Measurements from ENCODE around the gene STARD13.

The STARD13 gene

DNA sequence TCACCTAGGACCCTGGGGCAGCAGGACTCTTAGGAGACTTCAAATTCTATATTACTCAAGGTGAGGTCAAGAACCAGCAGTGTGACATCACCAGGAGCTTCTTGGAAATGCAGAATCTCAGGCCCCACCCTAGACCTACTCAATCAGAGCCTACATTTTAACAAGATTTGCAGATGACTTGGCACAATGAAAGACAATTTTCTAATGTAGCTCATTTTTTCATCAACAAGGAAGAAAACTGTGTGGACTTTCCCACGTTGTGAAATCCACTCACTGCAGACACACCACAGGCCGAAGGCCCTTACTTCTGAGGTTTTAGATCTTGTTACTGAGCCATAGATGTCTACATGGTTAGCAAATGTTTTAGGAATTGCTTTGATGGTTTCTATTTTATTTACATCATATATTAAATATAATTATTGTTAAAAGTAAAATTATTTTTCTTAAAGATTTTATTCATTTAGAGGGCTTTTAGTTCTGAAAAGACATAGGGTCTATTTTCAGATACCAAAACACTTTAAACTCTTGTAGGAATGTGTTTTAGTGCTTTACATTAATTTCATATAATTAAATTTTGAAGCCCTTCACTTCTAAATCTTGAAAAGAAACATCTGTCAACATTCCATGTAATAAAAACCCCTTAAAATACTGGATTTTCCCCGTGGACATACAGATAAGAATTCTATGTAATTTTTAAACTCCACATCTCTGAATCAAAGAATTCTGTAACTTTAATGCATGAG is 18.5 kb upstream of the STARD13 start:
- no peak for DNase-seq

DNA sequence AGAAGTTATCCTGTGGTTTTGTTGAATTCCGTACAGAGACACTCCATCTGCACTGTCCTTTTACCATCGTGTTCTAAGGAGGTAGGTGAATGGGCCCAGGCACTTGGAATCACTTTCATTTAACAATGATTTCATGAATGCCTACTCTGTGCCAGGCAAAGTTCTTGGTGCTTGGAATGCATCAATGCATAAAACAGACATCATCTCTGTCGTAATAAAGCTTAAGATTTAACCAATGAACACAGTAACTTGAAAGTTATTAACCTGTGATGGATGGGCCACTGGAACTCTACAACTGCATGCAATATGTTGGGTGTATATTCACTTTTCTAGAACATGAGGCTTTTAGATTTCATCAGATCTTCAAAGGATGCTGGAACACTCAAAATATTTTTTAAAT is 14.1 kb upstream of the STARD13 start:
- no peak for DNase-seq

DNA sequence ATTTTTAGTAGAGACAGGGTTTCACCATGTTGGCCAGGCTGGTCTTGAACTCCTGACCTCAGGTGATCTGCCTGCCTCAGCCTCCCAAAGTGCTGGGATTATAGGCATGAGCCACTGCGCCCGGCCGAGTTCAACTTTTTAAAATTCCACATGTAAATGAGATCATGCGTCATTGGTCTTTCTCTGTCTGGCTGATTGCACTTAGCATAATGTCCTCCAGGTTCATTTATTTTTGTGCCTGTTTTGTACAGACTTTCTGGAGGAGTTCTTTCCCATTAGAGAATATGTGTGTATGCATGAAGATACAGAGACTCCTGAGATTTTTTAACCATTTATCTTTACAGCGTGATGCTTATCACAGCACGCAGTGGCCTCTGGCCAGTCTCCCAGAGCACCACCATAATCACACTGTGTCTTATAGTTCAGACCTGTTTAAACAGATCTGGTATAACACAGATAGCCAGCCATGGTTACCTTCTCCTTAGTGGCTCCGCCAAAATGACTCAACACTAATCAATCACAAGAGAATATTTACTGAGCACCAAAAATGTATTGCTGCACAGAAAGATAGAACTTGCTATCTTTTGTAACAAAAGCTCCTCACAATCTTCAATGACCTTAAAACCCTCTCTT is 11.4 kb upstream of the STARD13 start:
- peak; percentile 61 for DNase-seq

DNA sequence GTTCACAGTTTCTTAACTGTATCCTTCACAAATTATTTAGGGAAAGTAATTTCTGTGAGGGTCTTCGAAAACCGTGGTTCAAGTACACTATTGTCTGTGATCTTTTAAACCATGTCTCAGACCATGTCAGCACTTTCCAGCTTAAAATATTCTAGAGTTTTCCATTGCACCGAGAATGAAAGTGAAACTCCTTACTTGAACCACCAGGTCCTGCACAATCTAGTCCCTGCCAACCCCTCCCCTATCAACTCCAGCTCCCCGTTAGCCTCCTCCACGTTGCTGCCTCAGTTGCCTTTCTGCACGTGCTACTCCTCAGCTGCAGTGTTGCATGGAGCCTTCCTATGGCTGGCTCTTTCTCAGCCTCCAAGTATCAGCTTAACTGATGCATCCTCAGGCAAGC is 7.2 kb upstream of the STARD13 start:
- peak; percentile 28 for DNase-seq

DNA sequence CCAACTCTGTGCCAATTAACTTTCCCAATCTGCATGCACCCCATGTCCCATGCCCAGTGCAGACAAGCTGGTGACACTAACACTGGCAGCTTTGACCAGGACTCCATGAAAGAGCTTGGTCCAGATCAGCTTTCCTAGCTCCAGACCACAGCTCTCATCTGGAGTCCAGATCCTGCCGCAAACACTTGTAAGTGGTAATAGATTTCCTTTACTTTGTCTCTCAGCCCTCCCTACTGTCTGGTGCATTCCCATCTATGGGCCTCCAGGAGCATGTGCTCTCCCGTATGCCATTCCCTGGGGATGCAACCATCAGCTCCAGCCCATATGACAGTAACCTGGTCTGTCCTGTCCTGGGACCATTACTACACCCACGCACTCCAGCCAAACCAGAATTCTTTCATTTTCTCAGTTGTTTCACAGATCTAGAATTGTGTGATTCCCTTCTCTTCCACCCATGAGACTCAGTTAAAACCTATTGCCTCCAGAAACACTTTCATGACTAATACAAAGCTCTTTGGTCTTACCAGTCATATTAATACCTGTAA is 4.9 kb upstream of the STARD13 start:
- DNase-seq = no peak

DNA sequence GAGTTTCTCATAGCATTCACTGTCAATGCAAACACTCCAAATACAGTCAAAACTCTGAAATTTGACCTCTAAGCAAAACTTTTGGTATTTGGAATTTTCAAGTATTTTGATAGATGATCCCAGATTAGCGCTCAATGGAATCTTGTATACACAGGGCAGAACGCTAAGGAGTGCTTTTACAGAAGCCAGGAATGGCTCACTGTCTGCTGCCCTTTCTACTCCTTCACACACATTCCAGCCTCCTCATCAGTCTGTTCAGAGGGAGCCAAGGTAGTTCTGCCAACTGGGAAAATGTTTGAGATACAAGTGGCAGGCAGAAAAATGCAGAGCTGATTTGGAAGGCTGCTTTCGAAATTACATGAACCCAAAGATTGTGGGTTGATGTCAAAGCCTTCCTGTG is 4.4 kb upstream of the STARD13 start:
- DNase-seq = no peak

DNA sequence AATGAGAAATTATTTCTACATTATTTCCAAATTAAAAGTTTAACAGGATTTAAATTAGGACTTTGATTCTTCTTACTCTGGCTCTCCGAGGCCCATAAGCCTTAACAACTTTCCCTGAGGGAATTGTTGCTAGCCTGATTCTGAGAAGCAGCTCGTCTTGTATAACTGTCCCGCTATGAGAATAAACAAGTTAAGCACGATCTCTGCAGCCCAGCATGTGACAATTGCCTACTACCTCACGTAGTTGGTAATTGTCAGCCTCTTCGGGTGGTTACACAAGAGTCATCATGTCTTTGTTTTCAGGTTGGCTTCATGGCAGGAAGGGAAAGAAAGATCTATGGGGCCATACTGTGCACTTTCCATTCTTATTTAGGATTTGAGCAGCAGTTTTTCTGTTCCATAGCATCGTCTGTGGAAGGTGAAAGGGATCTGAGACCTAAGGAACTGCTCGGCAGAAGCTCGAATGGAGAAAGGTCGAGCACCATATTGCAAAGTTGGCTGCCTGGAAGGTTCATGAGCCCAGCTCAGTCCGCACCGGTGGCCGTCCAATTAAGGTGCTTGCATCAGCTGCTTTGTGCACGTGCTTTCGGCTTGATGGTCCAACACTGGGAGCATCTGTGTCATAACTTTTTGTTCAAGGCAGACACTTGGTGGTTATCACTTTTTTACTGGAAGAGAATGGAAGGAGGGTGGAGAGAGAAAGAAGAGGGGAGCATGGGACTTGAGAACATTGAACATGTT is 1.8 kb upstream of the STARD13 start:
- no peak for DNase-seq

DNA sequence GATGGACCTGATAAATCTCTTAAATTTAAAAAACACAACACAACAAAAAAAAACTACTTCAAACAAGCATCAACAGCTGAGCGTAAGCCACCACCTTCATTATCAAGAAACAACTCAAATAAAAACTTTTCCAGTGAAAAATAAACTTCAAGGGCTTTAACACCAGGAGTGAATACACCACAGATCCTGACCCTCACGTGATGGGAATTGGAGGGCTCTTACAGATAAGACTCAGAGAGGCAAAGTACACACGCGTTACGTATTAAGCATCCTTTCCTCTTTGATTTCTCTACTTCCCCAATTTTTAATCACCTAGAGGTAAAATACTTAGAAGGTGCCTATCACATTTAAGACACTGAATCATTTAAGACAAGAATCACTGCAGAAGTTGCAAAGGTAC is 573 bp upstream of the STARD13 start:
- peak; percentile 10 for DNase-seq

DNA sequence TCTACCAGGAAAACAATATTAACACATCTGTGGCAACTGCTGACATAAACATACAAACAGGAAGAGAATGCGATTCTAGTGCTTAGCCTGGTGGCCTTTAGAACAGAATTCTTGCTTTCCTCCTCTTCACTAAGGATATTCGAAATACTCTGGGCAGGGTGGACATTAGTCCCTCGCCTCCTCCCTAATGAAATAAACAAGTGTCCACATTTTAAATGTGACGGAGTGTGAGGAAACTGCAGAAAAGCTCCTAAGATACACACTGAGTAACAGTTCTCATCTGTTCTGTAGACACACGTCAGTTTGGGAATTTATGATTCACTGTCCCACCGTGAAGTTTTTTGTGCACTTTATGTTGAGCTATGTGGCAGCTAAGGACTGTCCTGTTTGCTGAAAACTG is 639 bp downstream of the STARD13 start:
- peak; percentile 4 for DNase-seq

DNA sequence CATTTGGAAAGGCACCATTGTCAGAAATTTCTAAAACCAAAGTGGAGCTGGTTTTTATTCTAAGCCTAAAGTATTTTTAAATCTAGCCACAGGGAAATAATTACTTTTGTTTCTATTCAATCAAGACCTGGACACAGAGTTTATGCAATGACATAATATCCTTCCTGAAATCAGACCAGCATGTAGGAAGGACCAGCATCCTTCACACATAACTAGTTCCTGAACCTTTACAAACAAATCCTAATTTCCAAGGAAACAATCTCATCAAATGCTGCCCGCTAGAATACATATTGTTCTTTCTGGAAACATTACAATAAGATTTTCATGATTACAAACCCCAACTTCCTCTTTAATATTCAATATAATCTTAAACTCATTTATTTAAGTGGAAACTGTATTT is 1.5 kb downstream of the STARD13 start:
- peak; percentile 24 for DNase-seq

DNA sequence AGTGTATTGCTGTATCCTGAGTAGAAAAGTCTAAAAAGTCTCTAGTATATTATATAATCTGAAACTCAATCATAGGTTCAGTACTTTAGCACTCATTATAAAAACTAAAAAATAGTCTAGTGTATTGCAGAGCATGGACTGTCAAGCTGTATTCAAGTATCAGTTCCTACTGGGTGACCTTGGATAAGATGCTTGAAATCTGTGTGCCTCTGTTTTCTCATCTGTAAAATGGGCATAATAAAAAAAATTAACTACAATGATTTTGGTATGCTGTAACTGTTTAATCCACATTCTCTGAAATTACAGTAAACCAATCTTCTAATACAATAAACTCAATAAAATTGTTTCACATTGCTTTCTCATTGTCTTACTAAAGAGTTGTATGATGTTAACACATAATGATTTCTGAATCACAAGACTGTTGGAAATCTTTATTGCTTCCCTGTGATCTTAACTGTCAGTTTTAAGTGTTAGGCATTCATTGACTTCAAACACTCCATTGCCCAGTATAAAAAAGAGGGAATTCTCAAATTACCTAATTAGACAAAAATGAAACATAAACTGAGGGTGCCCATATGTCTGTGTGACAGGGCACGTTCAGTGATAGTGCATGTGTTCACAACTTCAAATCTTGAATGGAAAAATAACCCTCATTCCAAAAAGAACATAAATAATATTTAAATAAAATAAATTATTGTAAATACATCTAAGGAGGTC is 2.2 kb downstream of the STARD13 start:
- no peak for DNase-seq

DNA sequence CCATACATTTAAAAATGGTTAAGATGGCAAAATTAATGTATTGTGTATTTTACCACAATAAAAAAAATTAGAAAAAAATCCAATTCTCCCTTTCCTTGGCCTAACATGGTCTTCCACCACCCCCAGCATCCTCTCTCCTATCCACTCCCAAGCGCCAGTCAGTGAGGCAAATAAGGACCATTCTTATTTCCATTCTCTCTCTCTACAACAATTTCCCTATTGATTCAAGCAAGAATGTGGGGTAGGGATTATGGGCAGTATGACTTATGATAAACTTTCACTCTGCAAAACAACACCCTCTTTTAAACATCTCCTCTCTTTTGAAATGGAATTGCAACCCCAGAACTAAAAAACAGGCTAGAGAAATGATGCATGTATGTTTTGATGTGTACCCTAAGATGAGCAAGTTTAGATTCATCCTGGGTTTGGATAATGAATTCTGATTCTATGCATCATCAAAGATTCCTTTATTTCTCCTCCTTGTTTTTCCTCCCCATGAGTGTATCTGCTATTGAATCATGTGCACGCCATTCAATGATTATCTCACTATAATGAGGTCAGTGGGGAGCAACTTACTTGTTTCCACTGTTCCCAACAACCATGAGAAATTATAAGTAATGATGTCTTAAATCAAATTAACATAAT is 3.5 kb downstream of the STARD13 start:
- no peak for DNase-seq

DNA sequence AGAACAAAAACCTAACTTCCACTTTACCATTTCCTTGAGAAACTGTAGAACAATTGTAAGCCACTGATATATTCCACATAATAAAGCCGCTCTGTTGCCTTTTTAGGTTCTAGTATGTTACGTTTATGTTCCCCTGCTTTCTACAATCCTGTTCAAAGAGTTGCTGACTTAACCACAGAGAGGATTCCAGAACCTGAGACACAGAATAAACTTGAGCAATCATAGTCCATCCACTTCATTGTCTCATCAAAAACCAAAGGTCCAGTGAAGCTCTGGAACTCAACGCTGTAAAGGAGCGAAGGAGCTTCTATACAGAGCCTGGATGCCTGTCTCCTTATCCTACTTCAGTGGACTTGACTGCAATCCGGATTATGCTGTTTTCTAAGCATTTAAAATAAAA is 4.6 kb downstream of the STARD13 start:
- no peak for DNase-seq

DNA sequence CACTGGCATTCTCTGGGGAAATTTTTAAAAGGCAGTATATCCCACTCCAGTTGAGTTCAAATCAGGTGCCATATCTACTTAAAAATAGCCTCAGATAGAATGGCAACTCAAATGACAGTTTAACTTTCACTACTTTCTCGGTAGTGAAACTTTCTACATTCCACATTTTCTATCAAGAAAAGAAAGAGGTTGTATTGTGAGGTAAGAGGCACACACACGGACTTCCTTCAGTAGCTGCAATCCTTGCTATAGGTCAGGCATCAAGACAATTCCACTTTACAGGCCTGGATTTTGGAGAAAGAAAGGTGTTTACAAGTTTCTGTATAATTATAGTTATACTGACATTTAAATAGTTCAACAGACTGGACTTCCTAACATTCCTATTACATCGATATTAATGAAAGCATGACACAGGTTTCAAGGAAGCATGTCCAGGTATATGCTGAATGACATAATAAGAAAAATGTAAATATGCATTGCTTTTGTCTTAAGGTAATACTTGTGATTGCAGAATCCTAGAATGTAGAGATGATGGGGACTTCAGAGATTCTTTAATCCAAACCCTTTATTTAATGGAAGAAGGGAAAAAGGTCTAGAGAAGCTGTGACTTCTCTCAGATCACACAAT is 5.2 kb downstream of the STARD13 start:
- no peak for DNase-seq

DNA sequence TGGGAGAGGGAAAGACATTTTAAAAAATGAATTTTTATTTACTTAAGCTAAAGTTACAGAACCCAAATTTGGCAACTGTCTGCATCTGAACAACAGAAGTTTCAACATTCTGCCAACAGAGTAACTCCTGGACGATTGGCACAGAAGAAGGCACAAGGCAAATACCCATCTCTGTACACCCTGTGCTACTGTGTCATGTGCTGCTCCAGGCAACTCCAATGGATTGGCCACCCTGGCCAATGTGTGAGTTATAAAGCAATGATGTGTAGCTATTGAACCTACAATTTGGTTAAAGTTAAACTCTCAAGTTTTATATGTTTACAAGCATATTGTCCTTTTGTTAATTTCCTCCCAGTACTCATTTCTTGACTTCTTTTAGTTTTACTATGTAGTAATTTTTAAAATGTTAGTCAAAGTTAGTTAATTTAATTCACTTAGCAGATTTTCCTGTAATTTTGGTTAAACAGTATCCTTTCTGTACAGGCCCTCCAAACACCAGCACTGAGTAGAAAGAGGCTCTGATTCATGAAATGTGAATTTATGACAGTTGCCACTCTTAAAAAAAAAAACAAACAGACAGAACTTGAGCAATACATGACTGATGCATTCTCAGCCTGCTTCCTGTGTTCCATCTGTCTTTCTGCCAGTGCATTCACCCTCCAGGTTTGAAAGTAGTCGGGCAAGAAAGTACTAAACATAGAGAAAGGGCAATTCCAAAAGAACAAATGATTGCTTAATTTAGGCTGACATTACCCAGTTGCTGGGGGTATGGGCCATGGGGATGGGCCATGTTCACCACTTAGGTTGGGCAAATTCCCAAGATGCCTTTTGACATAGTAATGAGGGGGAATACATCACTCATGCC is 5.9 kb downstream of the STARD13 start:
- no peak for DNase-seq

DNA sequence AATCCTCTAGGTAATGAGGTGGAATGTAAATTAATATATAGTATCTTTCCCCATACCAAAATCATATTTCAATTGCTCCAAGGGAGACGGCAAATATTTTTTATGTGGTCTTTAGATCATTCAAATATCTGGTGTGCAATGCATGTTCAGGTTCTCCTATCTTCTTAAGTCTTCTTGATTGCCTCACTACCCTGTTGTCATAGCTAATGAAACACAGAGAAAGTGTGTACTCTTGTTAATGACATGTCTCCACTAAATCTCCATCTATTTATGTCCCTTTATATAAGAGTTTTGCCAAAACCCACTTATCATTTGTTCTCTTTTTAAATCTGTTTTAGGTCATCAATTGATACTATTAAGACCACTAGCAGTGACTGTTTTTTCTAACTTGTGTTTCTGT is 6.6 kb downstream of the STARD13 start:
- no peak for DNase-seq

DNA sequence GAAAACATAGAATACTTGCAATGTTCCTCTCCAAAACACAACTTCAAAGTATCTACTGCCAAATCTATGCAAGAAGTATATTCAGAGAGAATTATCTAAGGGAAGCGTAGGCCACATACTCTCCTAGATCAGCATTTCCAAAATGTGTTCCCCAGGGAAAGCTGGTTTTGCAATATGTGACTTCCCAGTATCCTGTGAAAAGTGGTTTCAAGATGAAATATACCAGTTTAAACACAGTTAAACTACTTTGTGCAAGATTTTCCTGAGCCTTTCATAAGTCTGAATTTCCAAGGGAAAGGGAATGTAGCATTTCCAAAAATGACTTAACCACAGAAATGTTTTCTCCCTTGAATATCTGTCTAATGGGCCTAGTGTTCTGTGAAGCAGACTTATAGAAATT is 7.6 kb downstream of the STARD13 start:
- no peak for DNase-seq

DNA sequence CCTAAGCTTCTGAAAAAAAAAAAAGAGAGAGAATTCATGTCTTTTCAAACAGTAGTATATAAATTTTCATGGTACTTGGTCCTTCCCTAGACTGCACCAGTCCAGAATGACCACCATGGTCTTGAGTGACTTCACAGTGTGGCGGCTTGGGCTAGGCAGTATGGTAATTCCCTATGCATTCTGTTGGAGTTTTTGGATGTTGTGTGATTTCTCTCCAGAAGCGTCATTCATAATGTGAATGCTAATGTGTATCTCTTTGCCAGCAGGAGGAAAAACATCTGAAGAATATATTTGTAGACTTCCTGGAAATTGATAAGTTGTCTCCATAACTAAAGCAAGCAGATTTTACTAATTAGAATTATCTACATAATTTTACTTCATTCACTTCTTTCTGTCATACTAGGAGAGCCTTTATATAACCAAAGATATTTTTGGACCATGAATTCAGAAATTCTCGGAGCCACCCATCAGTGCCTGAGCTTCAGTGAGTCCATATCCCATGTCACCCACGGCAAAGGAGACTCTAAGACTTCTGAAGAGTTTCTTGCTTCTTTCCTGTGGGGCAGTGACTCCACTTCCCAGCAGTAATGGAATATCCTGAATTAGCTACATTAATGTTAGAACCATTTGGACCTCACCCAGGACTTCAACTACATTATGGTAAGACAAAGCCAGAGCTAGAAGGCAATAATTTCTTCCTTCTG is 8.4 kb downstream of the STARD13 start:
- DNase-seq = no peak

DNA sequence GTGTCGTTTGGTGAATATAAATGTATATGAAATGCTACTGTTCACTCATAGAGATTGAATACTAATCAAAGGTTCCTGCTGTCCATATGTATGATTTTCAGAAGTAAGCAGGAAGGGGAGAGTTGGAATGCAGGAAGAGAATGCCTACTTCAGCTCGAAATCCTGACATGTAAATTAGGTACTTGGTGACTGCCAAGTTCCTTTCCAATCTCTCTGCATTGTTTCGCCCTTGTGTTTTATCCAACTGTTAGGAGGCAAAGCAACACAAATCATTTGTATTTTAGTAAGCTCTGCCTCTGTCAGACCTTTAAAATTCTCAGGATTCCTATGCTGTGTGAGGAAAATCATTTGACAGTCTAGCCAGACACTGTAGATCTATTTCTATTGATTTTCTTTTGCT is 9.0 kb downstream of the STARD13 start:
- no peak for DNase-seq

DNA sequence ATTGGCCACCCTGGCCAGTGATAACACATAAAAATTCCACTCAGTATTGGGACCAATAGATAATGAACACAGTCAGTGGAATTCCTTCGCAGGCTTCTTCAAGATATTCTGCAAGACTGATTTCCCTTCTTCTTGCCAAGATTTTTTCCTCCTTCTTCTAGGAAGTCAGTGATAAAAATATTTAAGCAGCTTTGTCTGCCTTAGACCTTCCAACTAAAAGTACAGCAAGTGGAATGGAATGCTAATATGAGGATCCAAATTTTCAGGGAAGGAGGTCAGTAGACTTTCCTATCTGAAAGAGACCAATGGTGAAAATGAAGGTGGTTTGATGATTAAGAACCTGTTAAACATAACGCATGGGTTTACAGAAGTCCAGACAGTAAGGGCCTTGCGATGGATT is 9.6 kb downstream of the STARD13 start:
- DNase-seq = no peak

DNA sequence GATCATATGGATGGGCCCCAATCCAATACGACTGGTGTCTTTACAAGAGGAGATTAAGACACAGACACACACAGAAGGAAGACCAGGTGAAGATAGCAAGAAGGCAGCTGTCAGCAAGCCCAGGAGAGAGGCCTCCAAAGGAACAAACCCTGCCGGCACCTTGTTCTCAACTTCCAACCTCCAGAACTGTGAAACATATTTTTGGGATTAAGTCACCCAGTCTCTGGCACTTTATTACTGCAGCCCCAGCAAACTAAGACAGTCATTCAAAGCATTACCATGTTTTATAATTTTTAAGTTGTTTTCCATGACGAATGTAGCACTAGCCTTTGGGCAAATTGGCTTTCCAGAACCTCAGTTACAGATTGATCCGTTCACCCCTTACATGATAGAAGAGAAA is 11.3 kb downstream of the STARD13 start:
- no peak for DNase-seq
